Mesenchymal stem cell (in vitro differentiated cells and primary cell): ENCODE data around the gene RPUSD3.

ENCODE experiments used
- DNase-seq: peaks from one replicate; pipeline ENCODE4 v3.0.0-alpha.2; 2013
- H2AFZ ChIP-seq: one replicate; pipeline ENCODE4 v1.6.1; 2013; ENCODE audit warnings: low read depth, mild to moderate bottlenecking, control low read depth, inconsistent platforms, low read length, moderate library complexity
- H2AK5ac ChIP-seq: 2 replicates; pipeline ENCODE4 v1.6.1; 2013; ENCODE audit warnings: low read length, moderate library complexity, mild to moderate bottlenecking, inconsistent platforms; ENCODE audit not compliant: severe bottlenecking
- H2BK120ac ChIP-seq: one replicate; pipeline ENCODE4 v1.6.1; 2013; ENCODE audit warnings: low read depth, mild to moderate bottlenecking, inconsistent platforms, low read length, moderate library complexity
- H2BK12ac ChIP-seq, 2 experiments: one replicate each; pipeline ENCODE4 v1.6.1; 2013; ENCODE audit warnings: inconsistent platforms in 2 of 2, low read length in 2 of 2, mild to moderate bottlenecking in 2 of 2, moderate library complexity in 2 of 2, control low read depth in 1 of 2
- H2BK15ac ChIP-seq: one replicate; pipeline ENCODE4 v1.6.1; 2013; ENCODE audit warnings: mild to moderate bottlenecking, low read depth, inconsistent platforms; ENCODE audit not compliant: poor library complexity, severe bottlenecking
- H2BK5ac ChIP-seq: 2 replicates; pipeline ENCODE4 v1.6.1; 2013; ENCODE audit warnings: low read depth, mild to moderate bottlenecking, low read length, control low read depth, inconsistent platforms; ENCODE audit not compliant: poor library complexity, severe bottlenecking
- H3K14ac ChIP-seq, 2 experiments: one replicate each; pipeline ENCODE4 v1.6.1; 2013; ENCODE audit warnings: inconsistent platforms in 2 of 2, low read length in 2 of 2, control low read depth in 1 of 2, mild to moderate bottlenecking in 1 of 2, moderate library complexity in 1 of 2
- H3K18ac ChIP-seq, 2 experiments: one replicate each; pipeline ENCODE4 v1.6.1; 2013; ENCODE audit warnings: inconsistent platforms in 2 of 2, low read length in 2 of 2, control low read depth in 1 of 2, low read depth in 1 of 2, mild to moderate bottlenecking in 1 of 2
- H3K23ac ChIP-seq, 2 experiments: one replicate each; pipeline ENCODE4 v1.6.1; 2013; ENCODE audit warnings: inconsistent platforms in 2 of 2, low read length in 2 of 2, mild to moderate bottlenecking in 2 of 2, moderate library complexity in 2 of 2, control low read depth in 1 of 2
- H3K27ac ChIP-seq: 2 replicates; pipeline ENCODE4 v1.5.1; 2013; ENCODE audit warnings: mild to moderate bottlenecking, moderate library complexity, low read length, control low read depth, inconsistent platforms; ENCODE audit not compliant: poor library complexity, severe bottlenecking
- H3K27me3 ChIP-seq, 2 experiments: 2 replicates each; pipeline versions ENCODE4 v1.6.1 to v1.7.0; 2013; ENCODE audit warnings: low read length in 2 of 2, mild to moderate bottlenecking in 2 of 2, moderate library complexity in 2 of 2, control low read depth in 1 of 2, inconsistent platforms in 1 of 2; ENCODE audit not compliant: control insufficient read depth in 1 of 2, insufficient read depth in 1 of 2
- H3K36me3 ChIP-seq, 2 experiments: 2 replicates each; pipeline versions ENCODE4 v1.6.1 to v1.7.0; 2013; ENCODE audit warnings: low read length in 2 of 2, control low read depth in 1 of 2, inconsistent platforms in 1 of 2, low read depth in 1 of 2, mild to moderate bottlenecking in 1 of 2; ENCODE audit not compliant: insufficient read depth in 2 of 2, control insufficient read depth in 1 of 2
- H3K4ac ChIP-seq, 2 experiments: one replicate each; pipeline ENCODE4 v1.6.1; 2013; ENCODE audit warnings: inconsistent platforms in 2 of 2, low read length in 2 of 2, mild to moderate bottlenecking in 2 of 2, moderate library complexity in 2 of 2, control low read depth in 1 of 2, low read depth in 1 of 2
- H3K4me1 ChIP-seq: 2 replicates; pipeline ENCODE4 v1.6.1; 2013; ENCODE audit warnings: low read depth, low read length, control low read depth; ENCODE audit not compliant: control insufficient read depth, insufficient read depth
- H3K4me2 ChIP-seq: 2 replicates; pipeline ENCODE4 v1.6.1; 2013; ENCODE audit warnings: low read length, mild to moderate bottlenecking, inconsistent platforms; ENCODE audit not compliant: poor library complexity, severe bottlenecking
- H3K4me3 ChIP-seq, 2 experiments: 2 replicates each; pipeline versions ENCODE4 v1.5.1 to v1.7.0; 2013; ENCODE audit warnings: low read length in 2 of 2, mild to moderate bottlenecking in 2 of 2, control low read depth in 1 of 2, low read depth in 1 of 2; ENCODE audit not compliant: insufficient read depth in 1 of 2
- H3K79me1 ChIP-seq: replicated peaks from 2 replicates; pipeline ENCODE4 v1.6.1; 2013; ENCODE audit warnings: mild to moderate bottlenecking, control low read depth, low read length, inconsistent platforms; ENCODE audit not compliant: poor library complexity, severe bottlenecking
- H3K9ac ChIP-seq: 2 replicates; pipeline ENCODE4 v1.7.0; 2013; ENCODE audit warnings: mild to moderate bottlenecking, low read length, moderate library complexity
- H3K9me3 ChIP-seq: 2 replicates; pipeline ENCODE4 v1.7.0; 2013; ENCODE audit warnings: mild to moderate bottlenecking, low read length; ENCODE audit not compliant: control insufficient read depth
- H4K8ac ChIP-seq: one replicate; pipeline ENCODE4 v1.6.1; 2013; ENCODE audit warnings: inconsistent platforms, mild to moderate bottlenecking, low read length, moderate library complexity
- H4K91ac ChIP-seq: one replicate; pipeline ENCODE4 v1.6.1; 2013; ENCODE audit warnings: mild to moderate bottlenecking, low read length, inconsistent platforms
- WGBS: methylation state at CpG from one replicate; pipeline ENCODE4 v1.1.7; 2013; ENCODE audit warnings: mixed read lengths; 5-methylcytosine and 5-hydroxymethylcytosine counted together

Gene RPUSD3

GRCh38 chr3:9795207-9795606, 48.6 kb downstream of the RPUSD3 start:
- 95% methylated on average over 5 of the region's 5 CpGs for WGBS
- Histone ChIP-seq H2AK5ac (no peak overlapping the region), H3K9ac (no peak overlapping the region), H3K4me1 (peaks cover 9% of the 10 kb centered on the region), H3K79me1 (peaks cover 20% of the 10 kb centered on the region), H3K27ac (no peak overlapping the region), H3K23ac (no peak overlapping the region), H3K27me3 (no peaks in the 10 kb centered on the region), H2BK5ac (no peak overlapping the region), H2BK12ac (no peak overlapping the region), H3K14ac (no peak overlapping the region), H2BK15ac (no peak overlapping the region), H2AFZ (no peak overlapping the region), H3K4ac (no peak overlapping the region), H3K4me2 (no peak overlapping the region), H2BK120ac (no peak overlapping the region), H4K91ac (no peak overlapping the region), H3K18ac (no peak overlapping the region), H3K36me3 (peaks cover 33 to 57% of the 10 kb centered on the region in 2 experiments), H4K8ac (no peak overlapping the region), H3K4me3 (no peak overlapping the region), H3K9me3 (no peaks in the 10 kb centered on the region)
- no peak for DNase-seq

- no peak overlapping the region for H3K4ac ChIP-seq
- H2BK12ac ChIP-seq = no peak overlapping the region
- H2BK5ac ChIP-seq = no peak overlapping the region
- H2AK5ac ChIP-seq = no peak overlapping the region
- no peaks in the 10 kb centered on the region for H3K27me3 ChIP-seq
- H3K4me1 ChIP-seq = peaks cover 9% of the 10 kb centered on the region
- H3K79me1 ChIP-seq = peaks cover 19% of the 10 kb centered on the region
- no peak overlapping the region for H2BK120ac ChIP-seq
- peak overlapping the region; percentile 99 for H3K9ac ChIP-seq
- no peak overlapping the region for H4K91ac ChIP-seq
- no peaks in the 10 kb centered on the region for H3K9me3 ChIP-seq
- H3K14ac ChIP-seq = no peak overlapping the region
- WGBS = 96% methylated on average over 10 of the region's 11 CpGs
- H3K18ac ChIP-seq = no peak overlapping the region
- H2AFZ ChIP-seq = no peak overlapping the region
- H3K4me3 ChIP-seq = peak overlapping the region in 1 of 2 experiments; percentile 96
- no peak overlapping the region for H4K8ac ChIP-seq
- no peak overlapping the region for H3K27ac ChIP-seq
- H3K4me2 ChIP-seq = no peak overlapping the region
- H2BK15ac ChIP-seq = no peak overlapping the region
- H3K23ac ChIP-seq = no peak overlapping the region
- no peak for DNase-seq
- peaks cover 30 to 57% of the 10 kb centered on the region in 2 experiments for H3K36me3 ChIP-seq
Observed at GRCh38 chr3:9794400-9794799, 49.4 kb downstream of the RPUSD3 start.

- H3K4me1 ChIP-seq = peaks cover 9% of the 10 kb centered on the region
- no peak overlapping the region for H2AFZ ChIP-seq
- peak; percentile 75 for DNase-seq
- H3K4ac ChIP-seq = peak overlapping the region; percentile 61 to 72
- H3K27ac ChIP-seq = peak overlapping the region; percentile 75
- H3K9me3 ChIP-seq = no peaks in the 10 kb centered on the region
- peaks cover 20% of the 10 kb centered on the region for H3K79me1 ChIP-seq
- peak overlapping the region; percentile 83 to 96 for H3K4me3 ChIP-seq
- peak overlapping the region; percentile 98 for H2BK120ac ChIP-seq
- H4K8ac ChIP-seq = peak overlapping the region; percentile 84
- peak overlapping the region; percentile 86 for H2BK5ac ChIP-seq
- peak overlapping the region; percentile 72 for H4K91ac ChIP-seq
- H3K27me3 ChIP-seq = no peaks in the 10 kb centered on the region
- WGBS = 2% methylated on average over 21 of the region's 23 CpGs
- peak overlapping the region; percentile 65 for H3K4me2 ChIP-seq
- no peak overlapping the region for H3K14ac ChIP-seq
- H2BK15ac ChIP-seq = peak overlapping the region; percentile 4
- H3K36me3 ChIP-seq = peaks cover 31 to 53% of the 10 kb centered on the region in 2 experiments
- no peak overlapping the region for H2BK12ac ChIP-seq
- H3K23ac ChIP-seq = no peak overlapping the region
- peak overlapping the region; percentile 47 to 70 for H3K18ac ChIP-seq
- peak overlapping the region; percentile 27 for H2AK5ac ChIP-seq
- H3K9ac ChIP-seq = peak overlapping the region; percentile 99
Observed at GRCh38 chr3:9793161-9793781, 50.5 kb downstream of the RPUSD3 start.

GRCh38 chr3:9792405-9793160, 51.2 kb downstream of the RPUSD3 start, which contains the start of the genes ARPC4 and TADA3:
TSS of gene ARPC4 (plus strand) at chr3:9793082. CDS start at chr3:9793122, 40 bp downstream.
TSS of gene TADA3 (minus strand) at chr3:9792473. CDS start at chr3:9791466, 1,007 bp downstream.
- Histone ChIP-seq H4K8ac (peak within 1 kb of the TSS; percentile 84), H2BK15ac (peak within 1 kb of the TSS; percentile 96), H3K4me2 (peak within 1 kb of the TSS; percentile 69), H2BK12ac (no peak within 1 kb of the TSS), H3K4me1 (peaks cover 8% of the 10 kb centered on the region), H2AFZ (no peak within 1 kb of the TSS), H3K14ac (peak within 1 kb of the TSS in 1 of 2 experiments; percentile 23), H3K9me3 (no peaks in the 10 kb centered on the region), H2BK5ac (peak within 1 kb of the TSS; percentile 98), H4K91ac (peak within 1 kb of the TSS; percentile 72), H2BK120ac (peak within 1 kb of the TSS; percentile 98), H3K79me1 (peaks cover 19% of the 10 kb centered on the region), H3K4ac (peak within 1 kb of the TSS; percentile 75 to 93), H3K36me3 (peaks cover 31 to 50% of the 10 kb centered on the region in 2 experiments), H3K23ac (no peak within 1 kb of the TSS), H3K27me3 (no peaks in the 10 kb centered on the region), H3K18ac (peak within 1 kb of the TSS; percentile 74 to 88), H3K27ac (peak within 1 kb of the TSS; percentile 96), H3K4me3 (peak within 1 kb of the TSS; percentile 83 to 96), H3K9ac (peak within 1 kb of the TSS; percentile 99), H2AK5ac (peak within 1 kb of the TSS; percentile 88)
- DNase-seq = peak; percentile 98
- WGBS = 1% methylated on average over 61 of the region's 65 CpGs
